Measurements from ENCODE around the gene DYNLT2.

- TF ChIP-seq POLR2A (IDR thresholded peaks at IDR 0.05) (no peak), CTCF (IDR thresholded peaks at IDR 0.05) (no peak)
Measured at GRCh38 chr6:169785566-169785965, 34.2 kb upstream of the DYNLT2 start.

All from Peyer's patch (tissue), 4 donors.